Nephron progenitor cell (in vitro differentiated cells): Measurements from ENCODE around the gene UBE2E3.

ENCODE experiments used
- DNase-seq: peaks from one replicate; pipeline ENCODE4 v3.0.0; 2021
- H3K27ac Mint-ChIP-seq: 2 replicates; pipeline ENCODE4 v1.8.0; 2021; ENCODE audit warnings: mild to moderate bottlenecking, moderate library complexity, mixed read lengths
- H3K27me3 Mint-ChIP-seq: 2 replicates; pipeline ENCODE4 v1.8.0; 2021; ENCODE audit warnings: mild to moderate bottlenecking, low read depth, mixed read lengths; ENCODE audit not compliant: poor library complexity
- H3K36me3 Mint-ChIP-seq: 2 replicates; pipeline ENCODE4 v1.8.0; 2021; ENCODE audit warnings: low read depth, mixed read lengths
- H3K4me1 Mint-ChIP-seq: 2 replicates; pipeline ENCODE4 v1.8.0; 2021; ENCODE audit warnings: mixed read lengths
- H3K4me3 Mint-ChIP-seq: 2 replicates; pipeline ENCODE4 v1.8.0; 2021; ENCODE audit warnings: mild to moderate bottlenecking, moderate library complexity, mixed read lengths
- H3K9me3 Mint-ChIP-seq: 2 replicates; pipeline ENCODE4 v1.8.0; 2021; ENCODE audit warnings: mild to moderate bottlenecking, moderate library complexity, mixed read lengths
- TF ChIP-seq, protein P1 (sequence below): fragments of 200-600 bp; sonication (generic); IDR thresholded peaks from 2 replicates; pipeline ENCODE4 v1.5.0; 2021; ENCODE audit warnings: antibody characterized with exemption

UBE2E3 gene

DNA sequence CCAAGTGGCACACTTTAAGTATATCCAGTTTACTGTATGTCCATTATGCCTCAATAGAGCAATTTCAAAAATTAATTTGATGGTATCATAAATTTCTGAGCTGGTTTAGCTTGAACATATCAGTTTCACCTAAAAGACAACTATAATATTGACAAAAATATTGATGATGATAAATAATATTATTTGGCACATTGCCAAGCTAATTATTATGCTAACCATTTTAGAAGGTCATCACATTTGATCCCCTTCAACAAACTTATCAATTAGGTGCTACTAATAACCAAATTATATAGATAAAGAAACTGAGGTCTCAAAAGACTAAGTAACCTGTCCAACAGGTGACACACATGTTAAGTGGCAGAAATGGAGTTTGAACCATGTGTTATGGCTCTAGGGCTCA, 26.9 kb upstream of the UBE2E3 start:
- Mint-ChIP-seq H3K27me3 (no peaks in the 10 kb centered on the region), H3K36me3 (no peaks in the 10 kb centered on the region), H3K4me1 (no peaks in the 10 kb centered on the region)

DNA sequence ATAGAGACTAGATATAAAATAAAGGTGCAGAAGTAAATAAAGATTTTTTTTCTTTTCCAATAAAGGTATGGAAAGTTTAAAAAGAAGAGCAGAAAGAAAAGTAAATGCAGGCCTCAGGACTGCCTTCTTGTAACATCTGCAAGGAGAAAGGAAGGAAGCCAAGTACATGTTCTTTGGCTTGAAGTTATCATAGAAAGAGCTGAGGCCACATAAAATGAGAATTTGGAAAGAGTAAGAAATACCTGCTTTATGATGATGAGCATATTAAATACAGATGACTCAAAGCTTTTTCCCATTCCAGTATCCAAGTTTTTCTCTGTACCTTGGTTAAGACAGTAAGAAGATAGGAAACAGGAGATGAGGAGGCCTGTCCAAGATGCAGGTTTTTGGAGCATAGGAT, 25.3 kb upstream of the UBE2E3 start:
- H3K36me3 Mint-ChIP-seq, result no peaks in the 10 kb centered on the region
- H3K4me1 Mint-ChIP-seq, result no peaks in the 10 kb centered on the region
- no peak overlapping the region for H3K4me3 Mint-ChIP-seq
- no peak for DNase-seq
- no peaks in the 10 kb centered on the region for H3K27me3 Mint-ChIP-seq
- no peak overlapping the region for H3K27ac Mint-ChIP-seq
- H3K9me3 Mint-ChIP-seq, result no peaks in the 10 kb centered on the region
- TF ChIP-seq, protein P1, sequence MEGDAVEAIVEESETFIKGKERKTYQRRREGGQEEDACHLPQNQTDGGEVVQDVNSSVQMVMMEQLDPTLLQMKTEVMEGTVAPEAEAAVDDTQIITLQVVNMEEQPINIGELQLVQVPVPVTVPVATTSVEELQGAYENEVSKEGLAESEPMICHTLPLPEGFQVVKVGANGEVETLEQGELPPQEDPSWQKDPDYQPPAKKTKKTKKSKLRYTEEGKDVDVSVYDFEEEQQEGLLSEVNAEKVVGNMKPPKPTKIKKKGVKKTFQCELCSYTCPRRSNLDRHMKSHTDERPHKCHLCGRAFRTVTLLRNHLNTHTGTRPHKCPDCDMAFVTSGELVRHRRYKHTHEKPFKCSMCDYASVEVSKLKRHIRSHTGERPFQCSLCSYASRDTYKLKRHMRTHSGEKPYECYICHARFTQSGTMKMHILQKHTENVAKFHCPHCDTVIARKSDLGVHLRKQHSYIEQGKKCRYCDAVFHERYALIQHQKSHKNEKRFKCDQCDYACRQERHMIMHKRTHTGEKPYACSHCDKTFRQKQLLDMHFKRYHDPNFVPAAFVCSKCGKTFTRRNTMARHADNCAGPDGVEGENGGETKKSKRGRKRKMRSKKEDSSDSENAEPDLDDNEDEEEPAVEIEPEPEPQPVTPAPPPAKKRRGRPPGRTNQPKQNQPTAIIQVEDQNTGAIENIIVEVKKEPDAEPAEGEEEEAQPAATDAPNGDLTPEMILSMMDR, result no peak

More for the DNA sequence above, 26.9 kb upstream of the UBE2E3 start:
- no peaks in the 10 kb centered on the region for H3K9me3 Mint-ChIP-seq
- no peak overlapping the region for H3K27ac Mint-ChIP-seq
- DNase-seq, result no peak
- TF ChIP-seq, protein P1, result no peak
- no peak overlapping the region for H3K4me3 Mint-ChIP-seq

DNA sequence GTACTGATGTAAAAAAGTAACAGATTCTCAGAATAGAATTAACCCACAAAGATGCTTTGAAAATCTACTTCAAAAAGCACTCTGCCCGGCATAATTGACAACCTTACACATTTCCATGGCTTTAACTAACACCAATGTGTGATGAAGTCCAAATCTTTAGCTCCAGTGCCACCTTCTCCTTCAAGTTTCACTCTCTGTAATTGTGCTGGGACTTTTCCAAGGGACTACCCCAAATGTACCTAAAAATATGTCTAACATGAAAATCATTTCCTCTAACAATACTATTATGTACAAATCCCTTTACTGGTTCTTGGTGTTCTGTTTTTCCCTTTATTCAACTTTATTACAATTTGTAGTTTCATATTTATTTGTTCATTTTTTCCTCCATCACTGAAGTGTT, 20.6 kb upstream of the UBE2E3 start:
- no peak overlapping the region for H3K27ac Mint-ChIP-seq
- H3K27me3 Mint-ChIP-seq, result no peaks in the 10 kb centered on the region
- H3K36me3 Mint-ChIP-seq, result no peaks in the 10 kb centered on the region
- no peaks in the 10 kb centered on the region for H3K9me3 Mint-ChIP-seq
- TF ChIP-seq, protein P1, result no peak
- H3K4me1 Mint-ChIP-seq, result no peaks in the 10 kb centered on the region
- no peak overlapping the region for H3K4me3 Mint-ChIP-seq
- DNase-seq, result no peak

DNA sequence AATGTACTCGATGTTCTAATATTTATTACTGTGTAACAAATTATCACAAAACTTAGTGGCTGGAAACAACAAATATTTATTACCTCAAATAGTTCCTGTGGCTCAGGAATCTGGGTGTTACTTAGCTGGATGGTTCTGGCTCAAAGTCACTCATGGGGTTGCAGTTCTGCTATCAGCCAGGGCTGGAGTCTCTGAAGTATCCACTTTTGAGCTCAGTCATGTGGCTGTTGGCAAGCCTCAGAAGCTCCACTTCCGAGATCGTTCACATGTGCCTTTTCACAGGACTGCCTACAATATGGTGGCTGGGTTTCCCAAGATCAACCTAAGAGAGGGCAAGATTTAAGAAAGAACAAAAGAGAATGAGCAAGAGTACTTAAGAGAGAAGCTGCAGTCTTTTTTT, 19.4 kb upstream of the UBE2E3 start:
- no peaks in the 10 kb centered on the region for H3K36me3 Mint-ChIP-seq
- no peak for DNase-seq
- H3K4me3 Mint-ChIP-seq, result no peak overlapping the region
- no peaks in the 10 kb centered on the region for H3K27me3 Mint-ChIP-seq
- no peaks in the 10 kb centered on the region for H3K4me1 Mint-ChIP-seq
- H3K27ac Mint-ChIP-seq, result no peak overlapping the region
- no peaks in the 10 kb centered on the region for H3K9me3 Mint-ChIP-seq
- TF ChIP-seq, protein P1, result no peak

DNA sequence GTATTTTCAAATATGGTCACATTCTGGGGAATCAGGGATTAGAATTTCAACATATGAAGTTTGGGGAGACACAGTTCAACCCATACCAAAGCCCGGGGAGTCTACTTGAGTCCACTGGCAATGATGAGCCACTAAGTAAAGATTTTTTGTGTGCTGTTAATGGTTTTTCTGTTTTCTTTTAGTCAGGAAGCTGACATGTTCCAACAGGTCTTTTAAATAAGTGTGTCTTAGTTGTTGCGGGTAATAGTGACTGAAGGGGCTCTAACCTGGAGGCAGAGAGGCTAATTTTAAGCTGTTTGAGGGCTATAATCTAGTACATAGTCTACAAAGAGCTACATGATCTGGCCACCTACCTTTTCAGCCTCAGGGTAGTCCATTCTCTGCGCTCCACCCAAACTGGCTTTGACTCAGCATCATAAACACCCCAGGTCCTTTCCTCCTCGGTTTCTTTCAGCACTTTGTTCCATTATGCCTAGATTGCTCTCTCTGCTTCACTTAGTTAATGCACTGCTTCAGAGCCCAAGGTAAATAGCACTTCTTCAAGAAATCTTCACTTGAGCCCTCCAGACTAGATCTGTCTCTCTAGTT, 17.6 kb upstream of the UBE2E3 start:
- no peak overlapping the region for H3K4me3 Mint-ChIP-seq
- TF ChIP-seq, protein P1, result no peak
- H3K27ac Mint-ChIP-seq, result no peak overlapping the region
- DNase-seq, result no peak
- H3K27me3 Mint-ChIP-seq, result no peaks in the 10 kb centered on the region
- H3K4me1 Mint-ChIP-seq, result no peaks in the 10 kb centered on the region
- H3K36me3 Mint-ChIP-seq, result no peaks in the 10 kb centered on the region
- no peaks in the 10 kb centered on the region for H3K9me3 Mint-ChIP-seq

DNA sequence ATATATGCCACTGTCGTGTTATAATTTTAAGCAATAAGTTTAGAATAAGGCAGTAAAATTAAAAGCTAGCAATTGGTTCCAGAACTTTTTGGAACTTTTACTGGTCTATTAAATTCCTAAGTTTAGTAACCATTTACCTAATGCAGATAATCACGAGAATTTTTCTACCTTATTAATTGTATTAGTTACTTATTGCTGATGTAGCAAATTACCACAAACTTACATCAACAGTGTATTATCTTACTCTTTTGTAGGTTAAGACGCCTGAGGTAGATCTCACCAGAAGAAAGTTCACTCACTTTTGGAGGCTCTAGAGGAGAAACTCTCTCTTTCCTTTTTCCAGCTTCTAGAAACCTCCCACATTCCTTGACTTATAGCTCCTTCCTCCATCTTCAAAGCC, 14.0 kb upstream of the UBE2E3 start:
- Mint-ChIP-seq H3K4me3 (no peak overlapping the region), H3K4me1 (no peaks in the 10 kb centered on the region), H3K9me3 (no peaks in the 10 kb centered on the region), H3K27me3 (peaks cover 4% of the 10 kb centered on the region), H3K36me3 (no peaks in the 10 kb centered on the region), H3K27ac (no peak overlapping the region)
- TF ChIP-seq, protein P1, result no peak
- no peak for DNase-seq
